Lower lobe of right lung (tissue), 2 donors: ENCODE measurements around the gene MMEL1. TPM values are rescaled to one million over a fixed set of nuclear protein-coding genes. Genes with fewer than 3 reads are reported as not detected.
"Not testable (repeated sequence)": the region's sequence is repeated elsewhere in the genome, so short reads cannot be mapped to it uniquely, and the experiment has no call there.

ENCODE experiments used
- ATAC-seq, 2 donors: fragments of 200-7000 bp; cut with Tn5 transposase; one replicate each; pipeline ENCODE4 v1.9.1; 2020 to 2022; ENCODE audit warnings: mild to moderate bottlenecking in 2 of 2, moderate library complexity in 2 of 2
- DNase-seq: peaks from one replicate; pipeline ENCODE4 v3.0.0-alpha.2; 2020
- H3K27ac ChIP-seq: fragments of 200-600 bp; one replicate; pipeline ENCODE4 v1.8.0; 2022
- H3K27me3 ChIP-seq: fragments of 200-600 bp; one replicate; pipeline ENCODE4 v1.8.0; 2022; ENCODE audit warnings: low read depth
- H3K36me3 ChIP-seq: fragments of 200-600 bp; one replicate; pipeline ENCODE4 v1.8.0; 2022; ENCODE audit warnings: mild to moderate bottlenecking
- H3K4me1 ChIP-seq: fragments of 200-600 bp; one replicate; pipeline ENCODE4 v1.8.0; 2022
- H3K4me3 ChIP-seq: fragments of 200-600 bp; one replicate; pipeline ENCODE4 v1.8.0; 2022; ENCODE audit warnings: mild to moderate bottlenecking
- H3K9me3 ChIP-seq: fragments of 200-600 bp; one replicate; pipeline ENCODE4 v1.8.0; 2022
- intact Hi-C: fragments of 100-400 bp; cut with DNase I; formaldehyde crosslinking; loops from one replicate; pipeline ENCODE4 v1.11.0; 2022
- total RNA-seq: library from RNA; stranded (reverse); fragmentation: NEBNext Ultra II Directional; extraction: Animal tissue kit (Norgen Biotek cat#: 25700); gene quantifications from one replicate; pipeline ENCODE4 v1.2.1, GENCODE V29; 2021
- TF ChIP-seq, protein P1 (sequence below): fragments of 200-600 bp; IDR thresholded peaks from one replicate; pipeline ENCODE4 v1.8.0; 2022; ENCODE audit warnings: antibody characterized with exemption, mild to moderate bottlenecking
- donor health status: DM: no; HTN: yes; CAD: no; lungs with severe emphysema.

MMEL1 gene
- total RNA-seq, 1 donor from 2014 or later, result 7.6 TPM

- intact Hi-C loops, result no loop called here
- Histone ChIP-seq H3K4me3 (no peak overlapping the region), H3K27me3 (peaks cover 64% of the 10 kb centered on the region), H3K4me1 (no peaks in the 10 kb centered on the region), H3K9me3 (no peaks in the 10 kb centered on the region), H3K27ac (no peak overlapping the region), H3K36me3 (no peaks in the 10 kb centered on the region)
- ATAC-seq (no peak), DNase-seq (peak; percentile 39)
- TF ChIP-seq, protein P1, sequence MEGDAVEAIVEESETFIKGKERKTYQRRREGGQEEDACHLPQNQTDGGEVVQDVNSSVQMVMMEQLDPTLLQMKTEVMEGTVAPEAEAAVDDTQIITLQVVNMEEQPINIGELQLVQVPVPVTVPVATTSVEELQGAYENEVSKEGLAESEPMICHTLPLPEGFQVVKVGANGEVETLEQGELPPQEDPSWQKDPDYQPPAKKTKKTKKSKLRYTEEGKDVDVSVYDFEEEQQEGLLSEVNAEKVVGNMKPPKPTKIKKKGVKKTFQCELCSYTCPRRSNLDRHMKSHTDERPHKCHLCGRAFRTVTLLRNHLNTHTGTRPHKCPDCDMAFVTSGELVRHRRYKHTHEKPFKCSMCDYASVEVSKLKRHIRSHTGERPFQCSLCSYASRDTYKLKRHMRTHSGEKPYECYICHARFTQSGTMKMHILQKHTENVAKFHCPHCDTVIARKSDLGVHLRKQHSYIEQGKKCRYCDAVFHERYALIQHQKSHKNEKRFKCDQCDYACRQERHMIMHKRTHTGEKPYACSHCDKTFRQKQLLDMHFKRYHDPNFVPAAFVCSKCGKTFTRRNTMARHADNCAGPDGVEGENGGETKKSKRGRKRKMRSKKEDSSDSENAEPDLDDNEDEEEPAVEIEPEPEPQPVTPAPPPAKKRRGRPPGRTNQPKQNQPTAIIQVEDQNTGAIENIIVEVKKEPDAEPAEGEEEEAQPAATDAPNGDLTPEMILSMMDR, result no peak
Measured at GRCh38 chr1:2628191-2628932, 4.5 kb downstream of the MMEL1 start.

DNA sequence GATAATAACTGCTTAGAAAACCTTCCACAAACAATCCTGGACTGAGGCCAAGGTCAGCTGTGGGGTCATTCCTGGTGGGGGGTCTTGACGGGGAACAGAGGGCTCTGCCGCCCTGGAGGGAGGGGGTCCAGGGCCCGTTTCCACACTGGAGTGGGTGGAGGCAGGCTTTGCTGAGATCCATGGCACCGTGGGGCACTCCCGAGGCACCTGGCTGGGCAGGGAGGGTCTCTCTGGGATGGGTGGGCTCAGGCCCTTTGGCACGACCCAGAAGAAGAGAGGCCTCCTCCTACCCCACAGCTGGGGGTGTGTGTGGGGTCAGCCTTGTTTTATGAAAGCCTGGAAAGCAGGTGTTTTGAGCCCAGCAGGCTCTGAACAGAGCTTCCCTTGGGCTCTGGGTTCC, 5.1 kb downstream of the MMEL1 start:
- no peaks in the 10 kb centered on the region for H3K4me1 ChIP-seq
- ATAC-seq (no peak), DNase-seq (peak; percentile 32)
- H3K27me3 ChIP-seq, result peaks cover 57% of the 10 kb centered on the region
- H3K27ac ChIP-seq, result no peak overlapping the region
- H3K36me3 ChIP-seq, result no peaks in the 10 kb centered on the region
- TF ChIP-seq, protein P1, result no peak
- no peaks in the 10 kb centered on the region for H3K9me3 ChIP-seq
- intact Hi-C loops, result no loop called here
- H3K4me3 ChIP-seq, result no peak overlapping the region

DNA sequence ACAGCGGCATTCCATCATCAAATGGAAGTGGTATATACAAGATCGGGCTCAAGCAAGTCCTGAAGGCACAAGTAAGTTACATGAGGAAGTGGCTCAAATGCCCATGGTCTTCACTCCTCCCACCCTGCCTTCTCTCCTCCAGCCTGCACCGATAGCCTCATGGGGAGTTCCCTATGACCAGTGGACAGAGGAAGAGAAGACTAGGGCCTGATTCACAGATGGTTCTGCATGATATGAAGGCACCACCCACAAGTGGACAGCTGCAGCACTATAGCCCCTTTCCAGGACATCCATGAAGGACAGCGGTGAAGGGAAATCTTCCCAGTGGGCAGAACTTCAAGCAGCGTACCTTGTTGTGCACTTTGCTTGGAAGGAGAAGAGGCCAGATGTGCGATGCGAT, 7.1 kb downstream of the MMEL1 start:
- H3K4me3 ChIP-seq, ATAC-seq, DNase-seq, intact Hi-C loops, H3K4me1 ChIP-seq, H3K9me3 ChIP-seq, H3K27ac ChIP-seq, H3K36me3 ChIP-seq: not testable (repeated sequence)
- peaks cover 41% of the 10 kb centered on the region for H3K27me3 ChIP-seq

GRCh38 chr1:2625311-2625710, 7.5 kb downstream of the MMEL1 start:
- Histone ChIP-seq H3K9me3 (no peaks in the 10 kb centered on the region), H3K27me3 (peaks cover 41% of the 10 kb centered on the region), H3K4me1 (no peaks in the 10 kb centered on the region), H3K27ac (no peak overlapping the region), H3K4me3 (no peak overlapping the region), H3K36me3 (no peaks in the 10 kb centered on the region)
- DNase-seq, result no peak
- intact Hi-C loops, result no loop called here
- no peak for ATAC-seq
- TF ChIP-seq, protein P1, result no peak

DNA sequence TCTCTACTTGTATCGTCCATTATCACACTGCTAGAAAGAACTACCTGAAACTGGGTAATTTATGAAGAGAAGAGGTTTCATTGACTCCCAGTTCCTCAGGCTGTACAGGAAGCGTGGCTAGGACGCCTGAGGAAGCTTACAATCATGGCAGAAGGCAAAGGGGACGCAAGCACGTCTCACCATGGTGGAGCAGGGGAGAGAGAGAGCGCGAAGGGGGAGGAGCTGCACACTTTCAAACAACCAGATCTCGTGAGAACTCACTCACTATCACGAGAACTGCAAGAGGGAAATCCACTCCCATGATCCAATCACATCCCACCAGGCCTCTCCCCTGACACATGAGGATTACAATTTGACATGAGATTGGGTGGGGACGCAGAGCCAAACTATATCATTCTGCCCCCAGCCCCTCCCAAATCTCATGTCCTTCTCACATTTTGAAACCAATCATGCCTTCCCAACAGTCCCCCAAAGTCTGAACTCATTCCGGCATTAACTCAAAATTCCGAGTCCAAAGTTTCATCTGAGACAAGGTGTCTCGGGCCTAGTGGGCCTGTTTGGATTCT, 8.0 kb downstream of the MMEL1 start:
- no peaks in the 10 kb centered on the region for H3K9me3 ChIP-seq
- ATAC-seq (no peak), DNase-seq (no peak)
- TF ChIP-seq, protein P1, result no peak
- H3K4me1 ChIP-seq, result no peaks in the 10 kb centered on the region
- intact Hi-C loops, result no loop called here
- H3K4me3 ChIP-seq, result no peak overlapping the region
- peaks cover 38% of the 10 kb centered on the region for H3K27me3 ChIP-seq
- H3K27ac ChIP-seq, result no peak overlapping the region
- no peaks in the 10 kb centered on the region for H3K36me3 ChIP-seq

DNA sequence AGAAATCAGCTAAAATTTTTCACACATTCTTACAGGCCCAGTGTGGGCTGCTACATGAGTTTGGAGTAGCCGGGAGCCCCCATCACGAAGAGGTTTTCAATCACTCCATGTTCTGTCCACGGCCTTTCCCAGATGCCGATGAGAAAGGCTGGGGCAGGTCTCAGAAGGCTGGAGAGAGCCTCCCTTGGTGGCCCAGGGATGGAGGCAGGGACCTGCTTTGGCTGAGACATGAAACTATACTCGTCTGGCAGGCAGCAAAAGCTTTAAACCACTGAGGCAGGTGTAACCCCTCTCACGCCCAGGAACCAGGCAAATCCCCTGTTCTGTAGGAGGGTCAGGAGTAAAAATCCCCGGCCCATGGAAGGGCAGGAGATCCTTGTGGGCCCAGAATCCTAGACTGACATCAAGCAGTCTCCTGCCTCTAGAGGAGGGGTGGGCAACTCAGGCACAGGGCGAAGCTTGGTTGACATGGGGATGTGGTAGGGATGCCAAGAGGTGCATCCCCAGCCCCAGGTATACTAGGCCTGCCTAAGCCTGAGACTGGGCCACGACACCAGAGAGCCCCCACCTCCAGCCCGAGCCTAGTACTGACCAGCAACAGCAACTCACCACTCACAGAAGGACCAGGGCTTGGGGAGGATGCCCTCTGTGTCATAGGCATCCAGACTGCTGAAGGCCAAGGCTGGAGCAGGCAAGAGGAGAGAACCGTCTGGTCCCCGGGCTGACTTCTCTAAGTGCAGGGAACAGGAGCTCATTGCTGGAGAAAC, 9.1 kb downstream of the MMEL1 start:
- peaks cover 28% of the 10 kb centered on the region for H3K27me3 ChIP-seq
- intact Hi-C loops, result no loop called here
- H3K9me3 ChIP-seq, result no peaks in the 10 kb centered on the region
- TF ChIP-seq, protein P1, result no peak
- H3K36me3 ChIP-seq, result no peaks in the 10 kb centered on the region
- H3K4me3 ChIP-seq, result no peak overlapping the region
- DNase-seq, result peak; percentile 30
- ATAC-seq, result peak in 1 of 2 donors; percentile 13
- H3K4me1 ChIP-seq, result no peaks in the 10 kb centered on the region
- no peak overlapping the region for H3K27ac ChIP-seq
